NCI-H2107 treated with DMSO at 0.1 percent for 48 hours (cell line): ENCODE measurements around the gene SLC22A31.

Source experiments
- DNase-seq: peaks from one replicate; lab custom pipeline; 2025; ENCODE audit not compliant: unreplicated experiment; lab: John Stamatoyannopoulos, UW

Gene SLC22A31

DNA sequence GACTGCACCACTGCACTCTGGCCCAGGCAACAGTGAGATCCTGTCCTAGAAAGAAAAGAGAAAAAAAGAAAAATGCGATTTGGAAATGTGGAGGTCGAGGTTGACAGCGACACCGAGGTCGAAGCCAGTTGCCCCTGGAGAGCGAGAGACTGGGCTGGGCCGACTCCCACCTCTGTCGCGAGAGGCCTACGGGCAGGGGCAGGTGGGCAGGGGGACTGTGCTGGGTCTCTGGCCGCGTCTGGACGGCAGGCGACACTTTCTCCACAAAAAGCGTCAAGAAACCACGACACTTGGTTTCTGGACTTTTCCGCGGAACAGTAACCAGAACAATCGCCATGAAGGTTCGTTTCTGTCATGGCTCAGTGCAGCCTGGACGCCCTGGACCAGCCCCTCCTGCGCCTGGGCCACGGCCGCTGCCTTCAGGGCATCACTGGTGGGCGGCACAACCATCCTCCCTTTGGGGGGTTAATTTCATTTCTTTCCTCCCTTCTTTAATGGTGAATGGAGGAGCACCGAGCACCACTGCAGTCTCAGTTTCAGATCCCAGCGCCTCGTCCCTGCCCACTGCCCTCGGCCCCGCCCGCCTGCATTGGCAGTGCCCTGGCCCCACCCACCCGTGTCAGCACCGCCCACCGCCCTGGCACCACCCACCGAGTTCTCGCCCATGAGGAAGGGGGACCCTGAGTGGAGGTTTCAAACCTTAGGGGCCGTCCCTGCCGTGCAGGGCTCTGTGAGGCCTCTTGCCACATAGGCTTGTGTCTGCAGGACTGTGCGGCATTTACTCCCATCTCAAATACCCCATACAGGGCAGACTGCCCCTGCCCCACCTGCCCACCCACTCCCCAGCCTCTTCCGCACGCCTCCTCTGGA lies 47.3 kb downstream of the SLC22A31 start:
- no peak for DNase-seq

DNA sequence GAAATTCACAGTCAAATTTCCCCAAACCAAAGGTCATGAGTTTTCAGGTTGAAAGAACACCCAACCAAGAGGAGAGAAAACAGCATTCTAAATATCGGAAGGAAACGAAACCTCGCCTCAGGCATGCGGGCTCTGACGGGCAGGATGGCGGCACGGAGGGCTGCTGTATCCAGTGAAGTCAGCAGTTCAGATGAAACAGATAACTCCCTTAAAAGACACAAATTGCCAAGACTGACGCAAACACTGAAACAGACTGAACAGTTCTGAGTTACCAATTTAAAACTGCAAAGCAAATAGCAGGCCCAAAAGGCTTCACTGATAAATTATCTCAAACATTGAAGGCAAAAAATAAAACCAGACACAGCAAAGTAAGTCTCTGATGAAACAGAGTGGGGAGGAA lies 49.4 kb downstream of the SLC22A31 start:
- no peak for DNase-seq

DNA sequence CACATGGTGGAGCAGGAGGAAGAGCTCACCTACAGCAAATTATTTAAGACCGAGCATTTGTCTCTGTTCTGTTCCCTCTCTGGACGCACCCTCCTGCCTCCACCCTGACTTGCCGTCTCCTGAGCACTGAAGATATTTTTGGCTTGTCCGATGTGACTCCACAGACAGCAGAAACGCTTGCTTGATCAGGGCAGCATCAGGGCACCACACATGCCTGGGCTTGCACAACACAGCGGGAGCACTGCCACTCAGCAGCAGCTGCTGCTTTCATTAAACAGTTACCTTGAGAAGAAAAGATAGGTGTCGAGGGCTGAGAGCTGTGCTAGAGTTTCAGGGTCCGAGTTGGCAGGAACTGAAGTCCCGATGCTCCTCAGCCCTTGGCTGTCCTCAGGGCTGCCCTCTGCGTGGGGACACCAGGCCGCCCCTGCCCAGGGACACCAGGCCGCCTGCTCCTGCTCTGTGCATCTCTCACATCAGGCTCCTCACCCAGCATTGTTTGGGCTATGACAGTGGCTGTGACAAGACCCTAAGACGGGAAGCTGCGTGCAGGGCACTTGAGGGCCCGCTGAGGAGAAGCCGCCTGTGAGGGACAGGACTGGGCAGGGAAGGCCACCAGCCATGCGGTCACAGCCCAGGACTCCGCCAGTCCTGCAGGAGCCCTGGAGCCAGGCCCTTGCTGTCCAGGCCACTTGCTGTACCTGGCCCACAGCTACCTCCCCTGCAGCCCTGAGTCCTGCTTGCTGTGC lies 50.1 kb downstream of the SLC22A31 start:
- DNase-seq = no peak

DNA sequence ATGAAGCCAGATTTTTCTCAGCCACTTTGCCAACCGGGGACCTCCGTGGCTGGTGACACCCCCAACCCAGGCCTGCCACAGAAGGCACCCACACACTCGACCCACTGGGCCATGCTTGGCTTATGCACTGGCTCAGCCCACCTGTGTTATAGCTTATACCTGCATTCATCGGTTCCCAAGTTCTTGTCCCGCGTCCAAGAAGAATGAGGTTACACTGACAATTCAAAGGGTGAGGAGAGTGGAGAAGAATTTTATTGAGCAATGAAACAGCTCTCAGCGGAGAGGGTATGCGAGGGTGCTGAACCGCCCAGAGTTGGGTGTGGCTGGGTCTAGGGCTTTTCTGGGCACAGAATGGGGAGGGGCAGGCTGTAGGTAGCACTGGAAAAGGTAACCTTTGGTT lies 51.0 kb downstream of the SLC22A31 start:
- no peak for DNase-seq

DNA sequence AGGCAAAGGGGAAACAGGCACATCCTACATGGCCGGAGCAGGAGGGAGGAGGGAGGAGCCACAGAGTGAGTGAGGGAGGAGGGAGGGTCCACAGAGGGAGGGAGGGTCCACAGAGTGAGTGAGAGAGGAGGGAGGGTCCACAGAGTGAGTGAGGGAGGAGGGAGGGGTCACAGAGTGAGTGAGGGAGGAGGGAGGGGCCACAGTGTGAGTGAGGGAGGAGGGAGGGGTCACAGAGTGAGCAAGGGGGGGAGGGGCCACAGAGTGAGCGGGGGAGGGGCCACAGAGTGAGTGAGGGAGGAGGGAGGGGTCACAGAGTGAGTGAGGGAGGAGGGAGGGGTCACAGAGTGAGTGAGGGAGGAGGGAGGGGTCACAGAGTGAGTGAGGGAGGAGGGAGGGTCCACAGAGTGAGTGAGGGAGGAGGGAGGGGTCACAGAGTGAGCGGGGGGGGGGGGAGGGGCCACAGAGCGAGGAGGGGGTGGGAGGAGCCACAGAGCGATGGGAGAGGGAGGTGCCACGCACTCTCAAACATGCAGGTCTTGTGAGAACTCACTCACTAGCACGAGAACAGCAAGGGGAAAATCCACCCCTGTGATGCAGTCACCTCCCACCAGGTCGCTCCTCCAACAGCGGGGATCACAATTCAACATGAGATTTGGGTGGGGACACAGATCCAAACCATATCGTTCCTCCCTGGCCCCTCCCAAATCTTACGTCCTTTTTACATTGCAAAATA lies 53.1 kb downstream of the SLC22A31 start:
- DNase-seq = no peak

GRCh38 chr16:89146211-89147005 lies 53.9 kb downstream of the SLC22A31 start:
- DNase-seq = no peak
